HG02642 (cell line): ENCODE measurements around the gene ETNK2.

ENCODE experiments used
- ATAC-seq: cut with Tn5 transposase; IDR thresholded peaks from one replicate; pipeline ENCODE4 v1.9.1; 2021; ENCODE audit warnings: mild to moderate bottlenecking; ENCODE audit not compliant: unreplicated experiment, poor library complexity

Gene ETNK2

GRCh38 chr1:204177133-204177532 is 25.3 kb upstream of the ETNK2 start:
- ATAC-seq = no peak

- ATAC-seq = no peak
These were observed 24.2 kb upstream of the ETNK2 start for GRCh38 chr1:204176049-204176448.

- no peak for ATAC-seq
These were observed 23.1 kb upstream of the ETNK2 start for GRCh38 chr1:204174958-204175357.

GRCh38 chr1:204172404-204173029 is 20.7 kb upstream of the ETNK2 start:
- no peak for ATAC-seq

GRCh38 chr1:204171751-204172178 is 19.9 kb upstream of the ETNK2 start:
- no peak for ATAC-seq

- no peak for ATAC-seq
These were observed 18.8 kb upstream of the ETNK2 start for GRCh38 chr1:204170494-204171155.

GRCh38 chr1:204169858-204170257 is 18.0 kb upstream of the ETNK2 start:
- no peak for ATAC-seq

- ATAC-seq = no peak
These were observed 15.9 kb upstream of the ETNK2 start for GRCh38 chr1:204167730-204168129.

GRCh38 chr1:204166219-204166618 is 14.4 kb upstream of the ETNK2 start, which contains the start of gene REN:
TSS of gene REN (minus strand) at chr1:204166337. CDS start at chr1:204166293, 44 bp downstream.
- no peak for ATAC-seq

GRCh38 chr1:204162494-204163074 is 10.7 kb upstream of the ETNK2 start:
- ATAC-seq = peak; percentile 59

- ATAC-seq = no peak
These were observed 10.0 kb upstream of the ETNK2 start for GRCh38 chr1:204161609-204162493.

- no peak for ATAC-seq
These were observed 6.1 kb upstream of the ETNK2 start for GRCh38 chr1:204157962-204158361.

GRCh38 chr1:204155881-204156280 is 4.0 kb upstream of the ETNK2 start:
- no peak for ATAC-seq

GRCh38 chr1:204154568-204155255 is 2.9 kb upstream of the ETNK2 start:
- no peak for ATAC-seq

GRCh38 chr1:204153667-204154066 is 1.8 kb upstream of the ETNK2 start:
- ATAC-seq = no peak

GRCh38 chr1:204152310-204153044 is 633 bp upstream of the ETNK2 start:
- no peak for ATAC-seq

- no peak for ATAC-seq
These were observed 917 bp downstream of the ETNK2 start for GRCh38 chr1:204150702-204151551.
